DND-41 (cell line): Measurements from ENCODE around the gene TNFRSF12A.

Experiments
- EZH2 ChIP-seq: IDR thresholded peaks from 3 replicates; pipeline ENCODE4 v1.6.1; 2012; ENCODE audit warnings: borderline replicate concordance, low read depth, mild to moderate bottlenecking, moderate library complexity, low read length, inconsistent platforms; ENCODE audit not compliant: severe bottlenecking
- TF ChIP-seq, protein P1 (sequence below): IDR thresholded peaks from 2 replicates; pipeline ENCODE4 v1.5.1; 2012; ENCODE audit warnings: borderline replicate concordance, low read length, moderate library complexity, mild to moderate bottlenecking; ENCODE audit not compliant: poor library complexity, severe bottlenecking; ENCODE audit errors: extremely low read depth

GRCh38 chr16:3071655-3072054 lies 51.5 kb downstream of the TNFRSF12A start:
- TF ChIP-seq, protein P1, sequence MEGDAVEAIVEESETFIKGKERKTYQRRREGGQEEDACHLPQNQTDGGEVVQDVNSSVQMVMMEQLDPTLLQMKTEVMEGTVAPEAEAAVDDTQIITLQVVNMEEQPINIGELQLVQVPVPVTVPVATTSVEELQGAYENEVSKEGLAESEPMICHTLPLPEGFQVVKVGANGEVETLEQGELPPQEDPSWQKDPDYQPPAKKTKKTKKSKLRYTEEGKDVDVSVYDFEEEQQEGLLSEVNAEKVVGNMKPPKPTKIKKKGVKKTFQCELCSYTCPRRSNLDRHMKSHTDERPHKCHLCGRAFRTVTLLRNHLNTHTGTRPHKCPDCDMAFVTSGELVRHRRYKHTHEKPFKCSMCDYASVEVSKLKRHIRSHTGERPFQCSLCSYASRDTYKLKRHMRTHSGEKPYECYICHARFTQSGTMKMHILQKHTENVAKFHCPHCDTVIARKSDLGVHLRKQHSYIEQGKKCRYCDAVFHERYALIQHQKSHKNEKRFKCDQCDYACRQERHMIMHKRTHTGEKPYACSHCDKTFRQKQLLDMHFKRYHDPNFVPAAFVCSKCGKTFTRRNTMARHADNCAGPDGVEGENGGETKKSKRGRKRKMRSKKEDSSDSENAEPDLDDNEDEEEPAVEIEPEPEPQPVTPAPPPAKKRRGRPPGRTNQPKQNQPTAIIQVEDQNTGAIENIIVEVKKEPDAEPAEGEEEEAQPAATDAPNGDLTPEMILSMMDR, result no peak
- no peak for TF ChIP-seq EZH2
